PC-9 (cell line): ENCODE data around the gene MCTP2. TPM values are rescaled to one million over a fixed set of nuclear protein-coding genes. Genes with fewer than 3 reads are reported as not detected.

ENCODE experiments used
- BruUV-seq: library from RNA; stranded (reverse); fragments of 400-500 nt; replicated peaks from 2 replicates; lab custom pipeline; 2021; lab: Mats Ljungman, UMichigan
- CTCF ChIA-PET: fragments of 300-600 bp; sonication (Branson Sonifier 250); formaldehyde crosslinking; loops from one replicate; lab custom pipeline; 2022; ENCODE audit warnings: antibody characterized with exemption; lab: Charles Lee
- POLR2A ChIA-PET: fragments of 300-600 bp; sonication (Branson Sonifier 250); formaldehyde crosslinking; loops from one replicate; lab custom pipeline; 2022; ENCODE audit warnings: antibody characterized with exemption; ENCODE audit not compliant: unreplicated experiment; lab: Charles Lee
- DNase-seq, 2 experiments: peaks; one replicate each; pipeline versions ENCODE4 v3.0.0 to v3.0.0-alpha.2; 2015 to 2022; ENCODE audit warnings: mixed read lengths in 1 of 2
- H2AFZ ChIP-seq: fragments of 200-600 bp; sonication (generic); 2 replicates; pipeline ENCODE4 v1.8.1; 2017; ENCODE audit warnings: antibody characterized with exemption
- H3F3A ChIP-seq: fragments of 200-600 bp; sonication (generic); 2 replicates; pipeline ENCODE4 v1.8.1; 2017; ENCODE audit warnings: antibody characterized with exemption, mild to moderate bottlenecking, low read depth; ENCODE audit not compliant: insufficient read depth
- H3K27ac ChIP-seq: fragments of 200-600 bp; sonication (generic); 2 replicates; pipeline ENCODE4 v1.6.1; 2016; ENCODE audit warnings: mixed run types
- H3K27me3 ChIP-seq: fragments of 200-600 bp; sonication (generic); 2 replicates; pipeline ENCODE4 v1.6.1; 2016; ENCODE audit warnings: low read depth, mixed run types; ENCODE audit not compliant: insufficient read depth
- H3K36me3 ChIP-seq: fragments of 200-600 bp; sonication (generic); 2 replicates; pipeline ENCODE4 v1.6.1; 2016; ENCODE audit warnings: low read depth, mixed run types
- H3K4me1 ChIP-seq: fragments of 200-600 bp; sonication (generic); replicated peaks from 2 replicates; pipeline ENCODE4 v1.6.1; 2016; ENCODE audit warnings: mixed run types; ENCODE audit not compliant: insufficient read depth
- H3K4me2 ChIP-seq: fragments of 200-600 bp; sonication (generic); 2 replicates; pipeline ENCODE4 v1.6.1; 2017; ENCODE audit warnings: mixed run types
- H3K4me3 ChIP-seq: fragments of 200-600 bp; sonication (generic); 2 replicates; pipeline ENCODE4 v1.6.1; 2016; ENCODE audit warnings: mixed run types
- H3K79me2 ChIP-seq: fragments of 200-600 bp; sonication (generic); 2 replicates; pipeline ENCODE4 v1.6.1; 2017; ENCODE audit warnings: low read depth, mixed run types
- H3K9me2 ChIP-seq: fragments of 200-600 bp; sonication (generic); 2 replicates; pipeline ENCODE4 v1.8.1; 2017; ENCODE audit warnings: mild to moderate bottlenecking; ENCODE audit not compliant: insufficient read depth
- H3K9me3 ChIP-seq: fragments of 200-600 bp; sonication (generic); 2 replicates; pipeline ENCODE4 v1.8.1; 2016; ENCODE audit warnings: low read depth; ENCODE audit not compliant: insufficient read depth
- H4K20me1 ChIP-seq: fragments of 200-600 bp; sonication (generic); 2 replicates; pipeline ENCODE4 v1.8.1; 2017; ENCODE audit not compliant: insufficient read depth
- CTCF ChIP-seq: fragments of 200-600 bp; sonication (generic); conservative IDR thresholded peaks from 2 replicates; pipeline ENCODE4 v1.6.1; 2017; ENCODE audit warnings: mixed run types, antibody characterized with exemption, mild to moderate bottlenecking, moderate library complexity
- EZH2 ChIP-seq: fragments of 200-600 bp; sonication (generic); IDR thresholded peaks from 2 replicates; pipeline ENCODE4 v1.8.0; 2017; ENCODE audit warnings: antibody characterized with exemption, low read depth
- intact Hi-C: fragments of 100-400 bp; cut with micrococcal nuclease; formaldehyde crosslinking; loops from one replicate; pipeline ENCODE4 v1.10.0; 2022; ENCODE audit not compliant: unreplicated experiment
- total RNA-seq: library from RNA; stranded (reverse); gene quantifications from 2 replicates; pipeline ENCODE4 v1.2.3, GENCODE V29; 2021

Gene MCTP2
- total RNA-seq, 1 experiment from 2014 or later, result 5.7 TPM

GRCh38 chr15:94324117-94324826, 92.9 kb downstream of the MCTP2 start:
- Histone ChIP-seq H3K9me2 (no peaks in the 10 kb centered on the region), H3F3A (no peaks in the 10 kb centered on the region), H3K4me2 (peak overlapping the region; percentile 55; the same call in 1 of the 2 replicates), H3K27ac (no peak overlapping the region), H3K27me3 (no peaks in the 10 kb centered on the region), H3K9me3 (no peaks in the 10 kb centered on the region), H2AFZ (no peak overlapping the region), H3K79me2 (no peaks in the 10 kb centered on the region), H3K4me1 (no peaks in the 10 kb centered on the region), H3K4me3 (no peak overlapping the region), H4K20me1 (no peaks in the 10 kb centered on the region), H3K36me3 (no peaks in the 10 kb centered on the region)
- no TSS peak for BruUV-seq
- intact Hi-C loops, result loop anchor here (1.0 to 5.0 kb wide), 2 partner anchors 160 to 1292 kb away; no protein-coding TSS in a partner anchor
- POLR2A ChIA-PET, result no interaction called here
- CTCF ChIA-PET, result interaction anchor here (0.6 to 1.8 kb wide), 2 partner anchors 159 to 572 kb away, joined by 3 to 5 read pairs; no protein-coding TSS in a partner anchor
- no peak for TF ChIP-seq EZH2
- peak; percentile 91 for TF ChIP-seq CTCF
- DNase-seq, result peak in 1 of 2 experiments; percentile 19

GRCh38 chr15:94324835-94325767, 93.7 kb downstream of the MCTP2 start:
- no peaks in the 10 kb centered on the region for H3K9me2 ChIP-seq
- H3K27me3 ChIP-seq, result no peaks in the 10 kb centered on the region
- no peak overlapping the region for H3K4me3 ChIP-seq
- H3K4me2 ChIP-seq, result no peak overlapping the region
- intact Hi-C loops, result loop anchor here (1.0 to 5.0 kb wide), 2 partner anchors 161 to 1293 kb away; no protein-coding TSS in a partner anchor
- no peaks in the 10 kb centered on the region for H3F3A ChIP-seq
- no peak overlapping the region for H2AFZ ChIP-seq
- H3K36me3 ChIP-seq, result no peaks in the 10 kb centered on the region
- no peaks in the 10 kb centered on the region for H3K9me3 ChIP-seq
- H4K20me1 ChIP-seq, result no peaks in the 10 kb centered on the region
- no peak for TF ChIP-seq CTCF
- no peak for TF ChIP-seq EZH2
- no peak for DNase-seq
- CTCF ChIA-PET, result no interaction called here
- H3K27ac ChIP-seq, result no peak overlapping the region
- no TSS peak for BruUV-seq
- no peaks in the 10 kb centered on the region for H3K79me2 ChIP-seq
- POLR2A ChIA-PET, result no interaction called here
- no peaks in the 10 kb centered on the region for H3K4me1 ChIP-seq

GRCh38 chr15:94327356-94327936, 96.1 kb downstream of the MCTP2 start:
- H3K27me3 ChIP-seq, result no peaks in the 10 kb centered on the region
- H3K27ac ChIP-seq, result no peak overlapping the region
- ChIA-PET CTCF (no interaction called here), POLR2A (no interaction called here)
- no TSS peak for BruUV-seq
- no peaks in the 10 kb centered on the region for H3F3A ChIP-seq
- no peaks in the 10 kb centered on the region for H4K20me1 ChIP-seq
- peak in 1 of 2 experiments; percentile 3 for DNase-seq
- H3K4me3 ChIP-seq, result no peak overlapping the region
- intact Hi-C loops, result no loop called here
- TF ChIP-seq EZH2 (no peak), CTCF (peak; percentile 78)
- H2AFZ ChIP-seq, result no peak overlapping the region
- no peaks in the 10 kb centered on the region for H3K9me3 ChIP-seq
- H3K9me2 ChIP-seq, result no peaks in the 10 kb centered on the region
- H3K36me3 ChIP-seq, result no peaks in the 10 kb centered on the region
- H3K4me1 ChIP-seq, result no peaks in the 10 kb centered on the region
- no peak overlapping the region for H3K4me2 ChIP-seq
- H3K79me2 ChIP-seq, result no peaks in the 10 kb centered on the region
